GM12891 (cell line): ENCODE measurements around the gene ENTPD8.

Source experiments
- DNase-seq: peaks from one replicate; pipeline ENCODE4 v3.0.0; 2011; ENCODE audit warnings: low spot score; ENCODE audit not compliant: insufficient read length
- FAIRE-seq: peaks from 2 replicates; lab custom pipeline; 2011; peaks lifted over from hg19 to GRCh38; lab: Jason Lieb, UNC
- PAX5 ChIP-seq: IDR thresholded peaks from 2 replicates; pipeline ENCODE4 v1.6.1; 2011; ENCODE audit warnings: low read length, moderate library complexity, mild to moderate bottlenecking; ENCODE audit not compliant: insufficient read depth, severe bottlenecking
- POLR2A ChIP-seq: IDR thresholded peaks from 2 replicates; pipeline ENCODE4 v1.6.1; 2011; ENCODE audit warnings: low read depth, low read length, control low read depth
- POLR2AphosphoS5 ChIP-seq: IDR thresholded peaks from 2 replicates; pipeline ENCODE4 v1.6.1; 2011; ENCODE audit warnings: low read depth, low read length, control low read depth
- POU2F2 ChIP-seq: IDR thresholded peaks from 2 replicates; pipeline ENCODE4 v1.6.1; 2011; ENCODE audit warnings: low read depth, mild to moderate bottlenecking, control low read depth, low read length, moderate library complexity
- SPI1 ChIP-seq: IDR thresholded peaks from 2 replicates; pipeline ENCODE4 v1.6.1; 2011; ENCODE audit warnings: low read depth, low read length, control low read depth
- TAF1 ChIP-seq: IDR thresholded peaks from 2 replicates; pipeline ENCODE4 v1.6.1; 2011; ENCODE audit warnings: low read depth, low read length, control low read depth

Gene ENTPD8

DNA sequence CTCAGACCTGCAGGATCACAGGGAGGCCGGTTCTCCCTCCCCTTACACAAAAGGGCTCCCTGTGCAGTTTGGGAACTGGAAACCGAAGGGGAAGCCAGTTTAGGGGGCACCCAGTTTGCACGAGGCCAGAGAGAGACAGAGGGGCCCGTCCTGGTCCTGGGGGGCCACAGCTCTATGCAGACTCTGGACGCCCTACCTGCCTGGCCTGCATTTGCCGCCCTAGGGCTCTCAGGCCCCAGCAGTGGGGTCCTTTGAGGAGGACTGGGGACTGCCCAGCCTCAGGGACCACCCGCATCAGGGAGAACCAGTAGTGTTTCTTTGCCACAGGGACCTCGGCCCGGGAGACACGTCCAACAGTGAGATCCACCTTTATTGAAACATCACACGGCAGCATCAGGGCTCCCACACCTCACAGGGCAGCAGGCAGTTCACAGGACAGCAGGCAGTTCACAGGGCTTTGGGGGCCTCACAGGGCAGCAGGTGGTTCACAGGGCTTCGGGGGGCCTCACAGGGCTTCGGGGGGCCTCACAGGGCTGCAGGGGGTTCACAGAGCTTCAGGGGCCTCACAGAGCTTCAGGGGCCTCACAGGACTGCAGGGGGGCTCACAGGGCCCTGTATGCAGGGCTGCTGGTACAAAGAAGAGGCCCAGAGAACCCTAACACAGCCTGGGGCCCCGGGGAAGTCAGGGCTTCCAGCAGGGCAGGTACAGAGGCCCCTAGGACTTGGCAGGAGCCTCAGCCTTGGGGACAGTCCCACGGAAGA is 18.6 kb upstream of the ENTPD8 start:
- DNase-seq = no peak
- no peak for FAIRE-seq
- TF ChIP-seq SPI1 (no peak), POLR2A (no peak), TAF1 (no peak), POLR2AphosphoS5 (no peak), PAX5 (no peak), POU2F2 (no peak)

DNA sequence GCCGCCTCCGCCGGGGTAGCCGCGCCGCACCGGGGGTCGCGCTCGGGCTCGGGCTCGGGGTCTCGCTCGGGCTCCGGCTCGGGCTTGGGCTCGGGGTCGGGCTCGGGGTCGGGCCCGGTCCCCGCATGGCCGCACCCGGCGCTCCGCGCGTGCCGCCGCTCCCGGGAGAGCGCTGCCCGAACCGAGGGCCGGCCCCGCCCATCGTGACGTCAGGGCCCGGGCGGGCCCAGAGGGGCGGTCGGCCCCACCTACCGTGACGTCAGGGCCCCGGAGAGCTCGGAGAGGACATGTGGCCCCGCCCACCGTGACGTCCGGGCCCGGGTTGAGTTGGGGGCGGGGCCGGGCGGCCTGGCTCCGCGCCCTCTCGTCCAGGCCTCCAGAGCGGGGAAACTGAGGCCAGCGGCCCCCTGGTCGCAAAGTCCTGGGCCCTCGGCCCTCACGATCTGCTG is 18.0 kb upstream of the ENTPD8 start, which contains the start of gene NSMF:
Gene NSMF (minus strand): TSS at position 183 of the 449 bp plus-strand sequence. CDS start 232 bp downstream, outside the sequence.
- DNase-seq (peak; percentile 100), FAIRE-seq (peak; percentile 98)
- TF ChIP-seq TAF1 = no peak
- no peak for TF ChIP-seq POU2F2
- no peak for TF ChIP-seq SPI1

- DNase-seq (no peak), FAIRE-seq (peak; percentile 60)
- TF ChIP-seq TAF1 (no peak), POLR2A (no peak), POLR2AphosphoS5 (no peak), PAX5 (no peak), POU2F2 (no peak), SPI1 (no peak)
These were observed 17.3 kb upstream of the ENTPD8 start for GRCh38 chr9:137458194-137459151.

DNA sequence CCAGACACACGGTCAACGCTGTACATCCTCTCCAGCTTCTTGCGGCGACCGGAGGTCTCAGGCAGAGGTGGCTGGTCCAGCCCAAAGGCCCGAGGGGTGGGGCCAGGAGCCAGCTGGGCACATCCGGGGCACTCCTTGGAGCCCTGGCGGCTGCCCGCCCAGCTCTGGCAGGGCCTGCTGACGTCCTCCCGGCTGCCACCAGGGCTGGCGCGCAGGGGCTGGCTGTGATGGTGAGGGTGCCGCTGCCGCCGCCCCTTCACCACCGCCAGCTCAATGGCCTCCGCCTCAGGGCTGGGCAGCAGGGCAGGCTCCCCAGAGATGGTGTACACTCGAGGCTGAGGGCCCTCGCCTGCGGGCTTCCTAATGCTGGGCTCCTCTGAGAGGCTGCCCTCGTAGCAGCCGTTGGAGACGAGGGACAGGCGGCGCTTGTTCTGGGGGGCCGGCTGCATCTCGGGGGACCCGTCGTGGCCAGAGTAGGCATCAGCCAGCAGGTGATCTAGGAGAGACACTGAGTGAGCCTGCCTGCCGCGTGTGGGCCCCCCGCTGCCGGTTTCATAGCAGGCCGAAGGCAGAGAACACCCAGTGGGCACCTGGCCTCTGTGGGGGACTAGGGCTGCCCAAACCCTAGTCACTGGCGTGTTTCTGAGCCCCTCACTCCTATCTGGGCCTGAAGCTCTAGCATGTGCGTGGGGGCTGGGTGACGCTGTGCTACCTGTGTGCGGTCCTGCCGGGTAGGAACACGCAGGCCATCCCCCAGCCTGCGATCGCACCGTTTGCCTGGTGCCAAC is 16.4 kb upstream of the ENTPD8 start:
- DNase-seq (no peak), FAIRE-seq (no peak)
- TF ChIP-seq POLR2AphosphoS5 (no peak), SPI1 (no peak), PAX5 (no peak), TAF1 (no peak), POLR2A (no peak), POU2F2 (no peak)

- no peak for FAIRE-seq
- no peak for DNase-seq
- no peak for TF ChIP-seq SPI1
- no peak for TF ChIP-seq POLR2AphosphoS5
- no peak for TF ChIP-seq TAF1
- TF ChIP-seq POU2F2 = no peak
- no peak for TF ChIP-seq PAX5
- TF ChIP-seq POLR2A = no peak
These were observed 15.8 kb upstream of the ENTPD8 start for GRCh38 chr9:137456864-137457405.

DNA sequence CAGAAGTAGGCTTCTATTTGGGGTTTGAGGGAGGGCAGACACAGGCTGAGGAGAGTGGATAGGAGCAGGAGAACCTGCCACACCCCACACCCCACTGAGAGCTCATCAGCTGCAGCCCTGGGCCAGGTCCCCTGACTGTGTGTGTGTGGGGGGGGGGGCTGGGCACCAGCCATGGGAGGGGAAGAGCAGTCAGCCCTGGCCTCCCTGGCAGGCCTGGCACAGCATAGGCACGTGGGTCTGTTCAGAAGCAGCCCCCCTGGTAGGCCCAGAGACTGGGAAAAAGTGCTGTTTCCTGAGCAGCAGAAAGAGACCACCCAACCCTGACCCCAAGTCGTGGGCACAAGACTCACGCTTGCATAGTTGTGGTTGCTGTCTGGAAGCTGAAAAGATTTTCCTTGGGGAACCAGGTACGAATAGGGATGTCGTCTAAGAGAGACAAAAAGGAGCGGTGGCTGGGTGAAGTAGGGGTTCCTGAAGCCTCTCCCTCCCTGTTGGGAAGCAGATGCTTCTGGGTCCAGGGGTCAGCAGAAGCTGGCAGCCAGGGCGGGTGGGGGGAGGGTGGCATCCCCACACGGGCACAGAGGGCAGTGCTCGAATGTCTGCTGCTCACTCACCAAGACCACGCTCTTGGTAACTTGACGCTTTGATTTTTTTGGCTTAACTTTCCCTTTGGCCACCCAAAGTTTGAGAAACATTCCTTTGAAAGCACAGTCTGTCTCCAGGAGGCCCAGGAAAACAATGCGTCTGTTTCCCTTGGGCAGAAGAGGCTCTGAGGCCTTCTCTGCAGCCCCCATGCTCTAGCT is 15.1 kb upstream of the ENTPD8 start:
- DNase-seq (no peak), FAIRE-seq (no peak)
- TF ChIP-seq TAF1 = no peak
- no peak for TF ChIP-seq SPI1
- TF ChIP-seq PAX5 = no peak
- no peak for TF ChIP-seq POLR2AphosphoS5
- no peak for TF ChIP-seq POU2F2
- TF ChIP-seq POLR2A = no peak

DNA sequence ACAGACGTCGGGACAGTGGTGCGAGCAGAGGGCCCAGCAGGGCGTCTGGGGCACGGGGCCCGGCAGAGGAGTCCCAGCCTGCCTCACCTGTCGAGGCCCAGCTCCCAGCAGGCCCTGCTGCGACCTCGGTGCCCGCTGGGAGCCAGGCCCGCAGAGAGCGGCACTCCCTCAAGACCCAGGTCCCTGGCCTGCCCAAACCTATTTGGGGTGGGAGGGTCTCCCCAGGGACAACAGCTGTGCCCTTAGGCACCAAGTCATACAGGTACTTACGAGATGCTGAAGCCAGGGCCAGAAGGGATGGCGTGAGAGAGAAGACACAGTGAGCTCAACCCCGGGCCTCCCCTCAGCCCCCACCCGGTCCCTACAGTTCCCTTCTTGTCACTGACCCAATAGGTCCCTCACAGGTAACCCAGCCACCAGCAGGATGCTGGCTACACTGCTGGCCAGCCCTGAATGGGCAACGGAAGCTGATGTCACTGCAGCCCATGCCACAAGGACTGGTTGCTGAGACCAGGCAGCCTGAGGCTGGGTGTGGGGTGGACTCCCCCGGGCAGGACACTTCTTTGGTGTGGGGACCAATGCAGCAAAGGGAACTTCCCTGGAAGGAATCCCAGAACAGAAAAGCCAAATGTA is 14.3 kb upstream of the ENTPD8 start:
- FAIRE-seq = no peak
- DNase-seq = no peak

More for the DNA sequence above, 14.3 kb upstream of the ENTPD8 start:
- TF ChIP-seq PAX5 = no peak
- TF ChIP-seq POU2F2 = no peak
- TF ChIP-seq SPI1 = no peak
- no peak for TF ChIP-seq POLR2A
- no peak for TF ChIP-seq POLR2AphosphoS5
- no peak for TF ChIP-seq TAF1
